GM12872 (cell line): ENCODE data around the gene FCHSD2.

Source experiments
- TF ChIP-seq, protein P1 (sequence below): IDR thresholded peaks from 3 replicates; pipeline ENCODE4 v1.5.1; 2011; ENCODE audit warnings: low read depth, mild to moderate bottlenecking, low read length, moderate library complexity; ENCODE audit not compliant: insufficient read depth

The FCHSD2 gene

DNA sequence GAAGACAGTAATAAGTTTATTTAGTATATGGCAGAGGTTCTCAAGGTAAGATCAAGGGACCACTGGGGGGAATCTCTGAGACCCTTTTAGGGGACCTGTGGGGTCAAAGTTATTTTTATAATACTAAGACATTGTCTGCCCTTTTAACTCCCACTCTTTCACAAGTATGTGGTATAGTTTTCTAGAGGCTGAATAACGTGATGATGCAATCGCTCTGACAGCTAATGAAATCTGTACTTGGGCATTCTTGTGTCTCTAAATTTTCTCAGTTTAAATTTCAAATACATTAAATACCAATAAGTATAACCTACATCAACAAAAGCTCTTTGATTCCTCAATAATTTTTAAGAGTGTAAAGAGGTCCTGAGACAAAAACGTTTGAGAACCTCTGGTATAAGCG is 180.0 kb downstream of the FCHSD2 start:
- TF ChIP-seq, protein P1, sequence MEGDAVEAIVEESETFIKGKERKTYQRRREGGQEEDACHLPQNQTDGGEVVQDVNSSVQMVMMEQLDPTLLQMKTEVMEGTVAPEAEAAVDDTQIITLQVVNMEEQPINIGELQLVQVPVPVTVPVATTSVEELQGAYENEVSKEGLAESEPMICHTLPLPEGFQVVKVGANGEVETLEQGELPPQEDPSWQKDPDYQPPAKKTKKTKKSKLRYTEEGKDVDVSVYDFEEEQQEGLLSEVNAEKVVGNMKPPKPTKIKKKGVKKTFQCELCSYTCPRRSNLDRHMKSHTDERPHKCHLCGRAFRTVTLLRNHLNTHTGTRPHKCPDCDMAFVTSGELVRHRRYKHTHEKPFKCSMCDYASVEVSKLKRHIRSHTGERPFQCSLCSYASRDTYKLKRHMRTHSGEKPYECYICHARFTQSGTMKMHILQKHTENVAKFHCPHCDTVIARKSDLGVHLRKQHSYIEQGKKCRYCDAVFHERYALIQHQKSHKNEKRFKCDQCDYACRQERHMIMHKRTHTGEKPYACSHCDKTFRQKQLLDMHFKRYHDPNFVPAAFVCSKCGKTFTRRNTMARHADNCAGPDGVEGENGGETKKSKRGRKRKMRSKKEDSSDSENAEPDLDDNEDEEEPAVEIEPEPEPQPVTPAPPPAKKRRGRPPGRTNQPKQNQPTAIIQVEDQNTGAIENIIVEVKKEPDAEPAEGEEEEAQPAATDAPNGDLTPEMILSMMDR: no peak

DNA sequence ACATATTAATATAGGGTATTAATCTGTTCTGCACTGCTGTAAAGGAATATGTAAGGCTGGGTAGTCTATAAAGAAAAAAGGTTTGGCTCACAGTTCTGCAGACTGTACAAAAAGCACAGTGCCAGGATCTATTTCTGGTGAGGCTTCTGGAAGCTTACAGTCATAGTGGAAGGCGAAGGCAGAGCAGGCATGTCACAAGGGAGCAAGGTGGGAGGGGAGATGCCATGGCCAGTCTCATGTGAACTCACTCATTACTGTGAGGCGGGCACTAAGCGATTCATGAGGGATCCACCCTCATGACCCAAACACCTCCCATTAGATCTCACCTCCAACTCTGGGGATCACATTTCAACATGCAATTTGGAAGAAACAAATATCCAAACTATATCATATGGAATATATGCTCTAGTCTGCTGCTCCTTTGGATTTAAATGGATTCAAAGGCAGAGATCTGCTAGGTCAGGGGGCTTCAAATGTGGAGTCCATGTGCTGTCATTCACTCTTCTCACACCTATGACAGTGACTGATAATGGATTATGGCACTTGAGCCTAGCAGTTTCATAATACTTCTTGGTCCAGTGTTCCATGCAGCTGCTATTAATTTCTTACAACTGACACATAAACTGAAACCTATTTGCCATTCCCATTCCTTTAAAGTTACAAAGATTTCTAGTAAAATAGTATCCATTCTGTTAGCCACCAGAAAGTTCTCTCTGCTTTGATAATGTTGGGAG is 182.0 kb downstream of the FCHSD2 start:
- TF ChIP-seq, protein P1: no peak

DNA sequence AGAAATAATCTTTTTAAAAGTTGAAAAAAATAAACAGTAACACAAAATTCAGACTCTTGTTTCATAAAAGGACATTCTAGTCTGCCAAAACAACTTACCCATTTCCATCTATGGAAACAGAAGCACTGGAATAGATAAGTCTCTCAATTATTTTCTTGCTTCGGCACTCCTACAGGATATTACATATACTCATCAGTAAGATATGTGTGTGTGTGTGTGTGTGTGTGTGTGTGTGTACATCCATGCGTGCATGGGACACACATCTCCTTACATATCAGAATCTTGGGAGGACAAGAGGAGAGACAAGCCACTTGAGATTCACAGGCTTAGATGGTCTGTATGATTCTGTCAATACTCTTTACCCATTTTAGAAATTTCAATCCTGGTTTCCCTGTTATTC is 183.3 kb downstream of the FCHSD2 start:
- TF ChIP-seq, protein P1: no peak

DNA sequence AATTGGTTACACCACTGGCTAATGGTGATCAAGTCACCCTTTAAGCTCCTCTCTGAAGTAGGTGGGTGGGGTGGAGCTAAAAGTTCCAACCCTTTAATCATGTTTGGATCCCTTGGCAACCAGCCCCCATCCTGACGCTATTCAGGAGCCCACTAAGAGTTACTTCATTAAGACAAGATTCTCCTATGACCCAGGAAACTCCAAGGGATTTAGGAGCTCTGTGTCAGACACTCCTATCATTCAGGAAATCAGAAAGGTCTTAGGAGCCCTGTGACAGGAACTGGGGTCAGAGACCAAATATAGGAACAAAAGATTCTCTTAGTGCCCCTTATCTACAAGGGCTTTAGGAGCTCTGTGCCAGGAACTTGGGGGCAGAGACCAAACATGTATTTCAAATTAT is 186.7 kb downstream of the FCHSD2 start:
- TF ChIP-seq, protein P1: no peak

DNA sequence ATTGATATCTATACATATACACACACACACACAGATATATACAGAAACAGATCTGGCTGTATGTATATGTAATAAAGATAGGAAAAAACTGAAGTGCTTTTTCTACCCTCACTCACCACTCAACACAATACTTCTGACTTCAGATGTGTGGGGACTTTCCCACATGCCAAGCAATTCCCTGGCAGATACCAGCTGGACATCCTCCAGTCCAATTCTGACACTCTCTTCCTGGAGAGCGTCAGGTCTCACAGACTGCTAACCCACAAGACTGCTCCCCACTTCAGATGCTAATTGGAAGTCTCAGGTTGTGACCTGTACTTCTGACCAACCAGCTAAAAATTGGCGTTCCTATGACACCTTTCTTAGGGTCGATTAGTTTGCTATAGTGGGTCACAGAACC is 187.3 kb downstream of the FCHSD2 start:
- TF ChIP-seq, protein P1: no peak

DNA sequence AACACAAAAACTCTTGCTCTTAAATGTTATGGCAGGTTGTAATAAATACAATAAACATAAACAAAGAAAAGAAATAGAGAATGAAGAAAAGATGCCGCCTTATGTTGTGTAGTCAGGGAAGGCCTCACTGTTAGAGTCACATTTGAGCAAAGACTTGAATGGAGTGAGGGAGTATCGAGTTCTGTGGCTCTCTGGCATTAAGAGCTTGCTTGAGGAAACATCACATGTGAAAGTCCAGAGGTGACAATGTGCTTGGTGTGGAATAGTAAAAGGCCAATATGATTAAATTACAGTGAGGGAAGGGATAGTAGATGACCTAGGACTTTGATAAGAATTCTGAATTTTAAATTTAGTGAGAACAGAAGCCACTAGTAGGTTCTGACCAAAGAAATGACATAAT is 188.5 kb downstream of the FCHSD2 start:
- TF ChIP-seq, protein P1: no peak

DNA sequence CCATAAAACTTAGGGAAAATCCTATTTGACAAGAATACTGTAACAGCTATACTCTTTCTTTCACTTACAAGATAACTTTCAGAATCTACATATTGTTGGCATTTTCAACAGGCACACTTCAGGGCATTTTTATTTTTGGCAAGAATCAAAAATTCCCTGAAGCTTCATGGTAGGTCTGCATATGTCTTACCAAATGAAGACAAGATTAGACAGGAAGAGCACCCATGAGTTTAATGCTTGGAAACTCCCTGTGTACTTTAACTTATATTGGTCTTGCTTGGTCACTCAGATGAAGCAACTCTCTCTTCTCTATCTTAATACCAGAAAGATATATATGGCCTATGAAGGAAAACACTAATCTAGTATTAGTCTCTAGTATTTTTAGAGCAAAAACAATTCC is 190.2 kb downstream of the FCHSD2 start:
- TF ChIP-seq, protein P1: no peak
